Fibroblast of lung (primary cell): ENCODE measurements around the gene KLHL29. TPM values are rescaled to one million over a fixed set of nuclear protein-coding genes. Genes with fewer than 3 reads are reported as not detected.

Experiments used
- DNase-seq, 2 donors: peaks; one replicate each; pipeline versions ENCODE4 v3.0.0 to v3.0.0-alpha.2; 2010; ENCODE audit warnings: low read depth in 2 of 2
- H2AFZ ChIP-seq: 2 replicates; pipeline ENCODE4 v1.5.1; 2012; ENCODE audit warnings: low read length, control low read depth, inconsistent platforms
- H3K27ac ChIP-seq: 2 replicates; pipeline ENCODE4 v1.5.1; 2011; ENCODE audit warnings: low read length, control low read depth; ENCODE audit not compliant: insufficient read depth
- H3K27me3 ChIP-seq: 2 replicates; pipeline ENCODE4 v1.5.1; 2011; ENCODE audit warnings: mild to moderate bottlenecking, low read length; ENCODE audit not compliant: control insufficient read depth, insufficient read depth
- H3K36me3 ChIP-seq: 2 replicates; pipeline ENCODE4 v1.5.1; 2011; ENCODE audit warnings: low read length; ENCODE audit not compliant: control insufficient read depth, insufficient read depth
- H3K4me1 ChIP-seq: 2 replicates; pipeline ENCODE4 v1.5.1; 2011; ENCODE audit warnings: low read length; ENCODE audit not compliant: control insufficient read depth, insufficient read depth; ENCODE audit errors: extremely low read depth
- H3K4me2 ChIP-seq: 2 replicates; pipeline ENCODE4 v1.5.1; 2011; ENCODE audit warnings: low read length, control low read depth; ENCODE audit not compliant: insufficient read depth; ENCODE audit errors: extremely low read depth
- H3K4me3 ChIP-seq, 4 experiments: fragments of 200-600 bp in 1 of 4; sonication (generic) in 1 of 4; replicated peaks in 1 of 4; 2 replicates each; pipeline ENCODE4 v1.5.1; 2011 to 2016; ENCODE audit warnings: low read length in 4 of 4, low read depth in 3 of 4, mild to moderate bottlenecking in 3 of 4, control low read depth in 2 of 4, inconsistent platforms in 1 of 4, mixed read lengths in 1 of 4; ENCODE audit not compliant: insufficient read depth in 1 of 4; ENCODE audit errors: control extremely low read depth in 1 of 4
- H3K79me2 ChIP-seq: 2 replicates; pipeline ENCODE4 v1.5.1; 2012; ENCODE audit warnings: mild to moderate bottlenecking, low read length, inconsistent platforms; ENCODE audit not compliant: control insufficient read depth, insufficient read depth
- H3K9ac ChIP-seq: 2 replicates; pipeline ENCODE4 v1.5.1; 2011; ENCODE audit warnings: mild to moderate bottlenecking, low read length, control low read depth; ENCODE audit not compliant: insufficient read depth
- H3K9me3 ChIP-seq: 2 replicates; pipeline ENCODE4 v1.5.1; 2012; ENCODE audit warnings: low read depth, low read length; ENCODE audit not compliant: control insufficient read depth, insufficient read depth
- H4K20me1 ChIP-seq: 2 replicates; pipeline ENCODE4 v1.5.1; 2011; ENCODE audit warnings: low read length; ENCODE audit not compliant: control insufficient read depth, insufficient read depth; ENCODE audit errors: extremely low read depth
- EZH2 ChIP-seq: IDR thresholded peaks from 2 replicates; pipeline ENCODE4 v1.5.1; 2012; ENCODE audit warnings: low read length, control low read depth, mild to moderate bottlenecking; ENCODE audit errors: missing control alignments
- polyA plus RNA-seq, 2 donors: library from polyadenylated mRNA; depleted of rRNA in 1 of 2; stranded (reverse) in 1 of 2; unstranded in 1 of 2; fragments of >200 nt; gene quantifications; 2 replicates each; pipeline ENCODE4 v1.2.1, GENCODE V29; 2011 to 2012; ENCODE audit warnings: missing spikeins in 1 of 2
- total RNA-seq: library from RNA; depleted of rRNA; stranded (reverse); fragments of >200 nt; gene quantifications from 2 replicates; pipeline ENCODE4 v1.2.1, GENCODE V29; 2014
- TF ChIP-seq, protein P1 (sequence below), 2 donors: IDR thresholded peaks in 1 of 2; conservative IDR thresholded peaks in 1 of 2; 1 replicate in 1 of 2; 2 replicates in 1 of 2; pipeline ENCODE4 v1.5.1; 2011 to 2012; ENCODE audit warnings: low read length in 2 of 2, control low read depth in 1 of 2, inconsistent platforms in 1 of 2, low read depth in 1 of 2, mild to moderate bottlenecking in 1 of 2

Gene KLHL29
- total and polyA plus RNA-seq, 2 donors (not counting 1 experiment from before 2014, with no cell fraction given): 7.1 to 7.9 TPM

DNA sequence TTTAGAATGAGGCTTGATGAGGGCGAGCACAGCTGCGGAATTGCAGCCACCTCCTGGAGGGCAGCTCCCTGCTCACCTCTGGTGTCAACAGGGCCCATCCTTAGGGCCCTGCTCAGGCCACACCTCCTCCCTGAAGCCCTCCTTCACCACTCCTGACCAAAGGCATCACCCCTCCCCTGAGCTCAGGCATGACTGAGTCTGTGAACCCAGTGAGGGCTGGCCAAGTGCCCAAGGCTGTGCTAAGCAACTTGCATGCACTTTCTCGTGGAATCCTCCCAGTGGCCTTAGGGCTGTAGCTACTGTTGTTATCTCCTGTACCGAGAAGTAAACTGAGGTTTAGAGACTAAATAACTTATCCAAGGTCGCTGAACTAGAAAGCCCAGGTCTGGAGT is 101.7 kb downstream of the KLHL29 start:
- Histone ChIP-seq H3K4me2 (no peak overlapping the region), H4K20me1 (no peaks in the 10 kb centered on the region), H3K79me2 (no peaks in the 10 kb centered on the region), H3K27me3 (no peaks in the 10 kb centered on the region), H3K4me3 (no peak overlapping the region), H3K4me1 (no peaks in the 10 kb centered on the region), H3K36me3 (no peaks in the 10 kb centered on the region), H3K27ac (no peak overlapping the region), H3K9me3 (no peaks in the 10 kb centered on the region), H2AFZ (no peak overlapping the region), H3K9ac (no peak overlapping the region)
- TF ChIP-seq, protein P1, sequence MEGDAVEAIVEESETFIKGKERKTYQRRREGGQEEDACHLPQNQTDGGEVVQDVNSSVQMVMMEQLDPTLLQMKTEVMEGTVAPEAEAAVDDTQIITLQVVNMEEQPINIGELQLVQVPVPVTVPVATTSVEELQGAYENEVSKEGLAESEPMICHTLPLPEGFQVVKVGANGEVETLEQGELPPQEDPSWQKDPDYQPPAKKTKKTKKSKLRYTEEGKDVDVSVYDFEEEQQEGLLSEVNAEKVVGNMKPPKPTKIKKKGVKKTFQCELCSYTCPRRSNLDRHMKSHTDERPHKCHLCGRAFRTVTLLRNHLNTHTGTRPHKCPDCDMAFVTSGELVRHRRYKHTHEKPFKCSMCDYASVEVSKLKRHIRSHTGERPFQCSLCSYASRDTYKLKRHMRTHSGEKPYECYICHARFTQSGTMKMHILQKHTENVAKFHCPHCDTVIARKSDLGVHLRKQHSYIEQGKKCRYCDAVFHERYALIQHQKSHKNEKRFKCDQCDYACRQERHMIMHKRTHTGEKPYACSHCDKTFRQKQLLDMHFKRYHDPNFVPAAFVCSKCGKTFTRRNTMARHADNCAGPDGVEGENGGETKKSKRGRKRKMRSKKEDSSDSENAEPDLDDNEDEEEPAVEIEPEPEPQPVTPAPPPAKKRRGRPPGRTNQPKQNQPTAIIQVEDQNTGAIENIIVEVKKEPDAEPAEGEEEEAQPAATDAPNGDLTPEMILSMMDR (conservative IDR thresholded peaks at IDR 0.05 in 1 of 2, IDR thresholded peaks at IDR 0.05 in 1 of 2; ENCODE audit: low read depth in 1 of 2, low read length in 2 of 2): no peak
- no peak for TF ChIP-seq EZH2
- peak; percentile 30 to 61 for DNase-seq

DNA sequence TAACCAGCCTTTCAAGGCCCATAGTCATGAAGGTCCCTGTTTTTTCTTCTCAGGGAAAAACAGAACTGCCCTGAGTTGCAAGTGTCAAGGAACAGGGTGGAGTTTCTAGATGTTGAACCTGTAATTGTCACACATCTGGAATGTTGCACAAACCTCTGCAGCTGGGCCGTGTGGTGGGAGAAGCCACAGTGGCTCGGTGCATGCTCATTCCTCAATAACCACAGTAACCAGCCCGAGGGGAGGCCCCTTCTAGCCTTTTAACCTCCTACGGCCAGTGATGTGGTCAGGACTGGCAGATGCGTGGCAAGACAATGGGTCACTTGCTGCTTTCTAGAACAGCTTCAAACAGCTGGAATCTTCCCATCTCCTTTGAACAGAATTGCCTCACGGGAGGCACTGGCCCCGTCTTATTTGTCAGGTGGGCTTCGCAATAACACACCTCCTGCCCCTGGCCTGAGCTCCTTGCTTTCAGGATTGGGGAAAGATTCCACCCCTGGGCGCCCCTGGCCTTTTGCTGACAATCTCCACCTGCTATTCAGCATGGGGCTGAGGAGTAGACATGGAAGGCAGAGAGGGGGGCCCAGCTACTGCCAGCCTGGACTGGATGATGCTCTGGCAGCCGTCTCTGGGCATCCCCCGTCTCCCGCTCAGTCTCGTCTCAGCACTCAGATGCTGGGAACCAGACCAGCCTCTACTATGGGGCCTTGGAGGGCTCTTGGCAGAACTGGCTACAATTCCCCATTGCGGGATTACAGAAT is 102.9 kb downstream of the KLHL29 start:
- H4K20me1 ChIP-seq: no peaks in the 10 kb centered on the region

DNA sequence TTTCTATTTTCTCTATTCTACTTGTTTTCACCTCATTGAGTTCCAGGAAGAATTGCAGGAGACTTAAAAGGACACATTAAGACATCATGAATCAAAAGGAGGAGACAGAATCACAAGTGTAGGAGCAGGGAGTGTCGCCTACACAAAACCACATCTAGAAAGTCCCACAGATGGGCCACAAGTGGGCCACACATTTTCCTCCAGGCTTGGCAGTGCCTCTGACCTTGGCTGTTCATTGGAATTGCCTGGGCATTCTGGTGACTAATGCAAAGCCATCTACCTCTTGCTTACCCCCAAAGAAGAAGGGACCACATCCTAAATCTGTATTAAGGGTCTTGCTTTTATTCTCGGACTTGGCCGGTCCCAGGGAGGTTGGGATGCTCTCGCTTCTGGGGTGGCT is 103.6 kb downstream of the KLHL29 start:
- no peak for TF ChIP-seq EZH2
- TF ChIP-seq, protein P1 (conservative IDR thresholded peaks at IDR 0.05 in 1 of 2, IDR thresholded peaks at IDR 0.05 in 1 of 2; ENCODE audit: low read depth in 1 of 2, low read length in 2 of 2): no peak
- H3K9ac ChIP-seq: no peak overlapping the region
- H3K4me3 ChIP-seq: no peak overlapping the region
- H3K4me1 ChIP-seq: no peaks in the 10 kb centered on the region
- no peaks in the 10 kb centered on the region for H3K36me3 ChIP-seq
- no peaks in the 10 kb centered on the region for H3K9me3 ChIP-seq
- no peaks in the 10 kb centered on the region for H3K27me3 ChIP-seq
- no peak overlapping the region for H3K27ac ChIP-seq
- no peaks in the 10 kb centered on the region for H3K79me2 ChIP-seq
- no peak overlapping the region for H2AFZ ChIP-seq
- H3K4me2 ChIP-seq: no peak overlapping the region
- no peaks in the 10 kb centered on the region for H4K20me1 ChIP-seq
- DNase-seq: no peak

More for the DNA sequence above, 102.9 kb downstream of the KLHL29 start:
- H3K9me3 ChIP-seq: no peaks in the 10 kb centered on the region
- no peak overlapping the region for H3K4me3 ChIP-seq
- H3K27me3 ChIP-seq: no peaks in the 10 kb centered on the region
- no peaks in the 10 kb centered on the region for H3K79me2 ChIP-seq
- no peaks in the 10 kb centered on the region for H3K4me1 ChIP-seq
- no peak overlapping the region for H3K4me2 ChIP-seq
- H3K36me3 ChIP-seq: no peaks in the 10 kb centered on the region
- H3K9ac ChIP-seq: no peak overlapping the region
- TF ChIP-seq EZH2: no peak
- TF ChIP-seq, protein P1 (conservative IDR thresholded peaks at IDR 0.05 in 1 of 2, IDR thresholded peaks at IDR 0.05 in 1 of 2; ENCODE audit: low read depth in 1 of 2, low read length in 2 of 2): no peak
- H2AFZ ChIP-seq: no peak overlapping the region
- no peak overlapping the region for H3K27ac ChIP-seq
- DNase-seq: peak; percentile 88 to 95
